Transverse colon (tissue), 4 donors: ENCODE data around the gene URGCP. TPM values are rescaled to one million over a fixed set of nuclear protein-coding genes. Genes with fewer than 3 reads are reported as not detected.

Experiments
- DNase-seq: peaks from one replicate; pipeline ENCODE4 v3.0.0-alpha.2; 2019
- H3K27ac ChIP-seq, 4 donors: fragments of 200-600 bp; sonication (generic); 2 replicates each; pipeline ENCODE4 v1.5.1; 2016 to 2018; ENCODE audit warnings: inconsistent platforms in 4 of 4
- H3K27me3 ChIP-seq: fragments of 200-600 bp; sonication (generic); 2 replicates; pipeline ENCODE4 v1.5.1; 2017; ENCODE audit warnings: inconsistent platforms
- H3K36me3 ChIP-seq, 4 donors: fragments of 200-600 bp; sonication (generic); 2 replicates each; pipeline ENCODE4 v1.5.1; 2017 to 2019; ENCODE audit warnings: inconsistent platforms in 4 of 4
- H3K4me1 ChIP-seq, 4 donors: fragments of 200-600 bp; sonication (generic); 2 replicates each; pipeline ENCODE4 v1.5.1; 2017 to 2020; ENCODE audit warnings: inconsistent platforms in 4 of 4
- H3K4me3 ChIP-seq, 4 donors: fragments of 200-600 bp; sonication (generic); 1 replicate in 1 of 4; 2 replicates in 3 of 4; pipeline versions ENCODE4 v1.5.1 to v1.6.1; 2017 to 2019; ENCODE audit warnings: inconsistent platforms in 4 of 4
- H3K9me3 ChIP-seq, 2 donors: fragments of 200-600 bp; sonication (generic); 2 replicates each; pipeline ENCODE4 v1.5.1; 2017 to 2019; ENCODE audit warnings: inconsistent platforms in 2 of 2
- EP300 ChIP-seq: sonication (generic); formaldehyde crosslinking; IDR thresholded peaks from one replicate; pipeline ENCODE4 v1.6.1; 2017; ENCODE audit warnings: antibody characterized with exemption, low read depth
- POLR2A ChIP-seq: fragments of 450-650 bp; IDR thresholded peaks from one replicate; pipeline ENCODE4 v1.6.1; 2016; ENCODE audit warnings: antibody characterized with exemption, mild to moderate bottlenecking, moderate library complexity
- POLR2AphosphoS5 ChIP-seq, 3 donors: sonication (generic); formaldehyde crosslinking; IDR thresholded peaks; one replicate each; pipeline ENCODE4 v1.6.1; 2016; ENCODE audit warnings: antibody characterized with exemption in 3 of 3
- WGBS, 2 donors: methylation state at CpG; one replicate each; pipeline ENCODE4 v1.1.5; 2018; ENCODE audit warnings: low coverage in 1 of 2; 5-methylcytosine and 5-hydroxymethylcytosine counted together
- in situ Hi-C, 4 donors: fragments of 200-750 bp; cut with MboI; loops; one replicate each; pipeline versions ENCODE4 v1.15.0 to v1.15.1; 2017; ENCODE audit warnings: low sequenced_read_pairs in 3 of 4, low pct_ligation_motif_present in 1 of 4, low pct_unique_long_range_greater_than_20kb in 1 of 4
- intact Hi-C: fragments of 100-400 bp; cut with DNase I; formaldehyde crosslinking; loops from one replicate; pipeline ENCODE4 v1.15.1; 2023; ENCODE audit warnings: low total_unique reads
- total RNA-seq, 4 donors: library from RNA; depleted of rRNA; stranded (reverse); fragments of >200 nt; gene quantifications; one replicate each; pipeline ENCODE4 v1.1.0, GENCODE V29; 2016
- TF ChIP-seq, protein P1 (sequence below), 5 experiments: fragments of 200-600 bp in 3 of 5; fragments of 450-650 bp in 2 of 5; sonication (generic) in 3 of 5; IDR thresholded peaks; 1 replicate in 2 of 5; 2 replicates in 3 of 5; pipeline ENCODE4 v1.5.1; 2016 to 2017; ENCODE audit warnings: antibody characterized with exemption in 5 of 5, inconsistent platforms in 3 of 5, mild to moderate bottlenecking in 2 of 5, moderate library complexity in 1 of 5

Gene URGCP
- total RNA-seq, 4 donors from 2014 or later, result 54.5 to 84.2 (median 58.2) TPM

DNA sequence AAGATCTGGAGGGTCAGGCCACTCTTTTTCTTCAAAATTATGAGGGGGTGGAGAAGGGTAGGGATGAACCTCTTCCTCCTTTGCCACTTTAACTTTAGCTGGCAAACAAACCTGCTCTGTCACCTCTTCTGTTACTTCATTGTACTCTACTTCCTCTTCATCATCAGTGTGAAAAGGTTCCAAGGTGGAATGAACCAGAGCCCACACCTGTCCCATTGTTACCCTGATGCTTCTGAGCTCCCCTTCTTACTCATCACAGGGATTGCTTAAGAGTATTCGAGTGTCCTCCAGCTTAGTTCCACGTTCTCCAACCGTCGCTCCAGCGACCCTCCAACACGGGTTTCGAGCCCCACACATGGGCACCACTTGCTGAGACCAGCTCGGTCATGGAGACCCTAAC lies 42.3 kb downstream of the URGCP start:
- 93 to 98% methylated on average over 8 of the region's 8 CpGs for WGBS, 2 donors
- in situ Hi-C loops (loop anchor here in 1 of 4 donors (25.0 kb wide), 1 partner anchor 927 kb away; the partner anchor contains the start of genes MRPL32 and PSMA2), intact Hi-C loops (no loop called here)
- peaks cover 0 to 9% (median 7%) of the 10 kb centered on the region in 4 donors for H3K4me1 ChIP-seq
- no peaks in the 10 kb centered on the region for H3K27me3 ChIP-seq
- TF ChIP-seq, protein P1, sequence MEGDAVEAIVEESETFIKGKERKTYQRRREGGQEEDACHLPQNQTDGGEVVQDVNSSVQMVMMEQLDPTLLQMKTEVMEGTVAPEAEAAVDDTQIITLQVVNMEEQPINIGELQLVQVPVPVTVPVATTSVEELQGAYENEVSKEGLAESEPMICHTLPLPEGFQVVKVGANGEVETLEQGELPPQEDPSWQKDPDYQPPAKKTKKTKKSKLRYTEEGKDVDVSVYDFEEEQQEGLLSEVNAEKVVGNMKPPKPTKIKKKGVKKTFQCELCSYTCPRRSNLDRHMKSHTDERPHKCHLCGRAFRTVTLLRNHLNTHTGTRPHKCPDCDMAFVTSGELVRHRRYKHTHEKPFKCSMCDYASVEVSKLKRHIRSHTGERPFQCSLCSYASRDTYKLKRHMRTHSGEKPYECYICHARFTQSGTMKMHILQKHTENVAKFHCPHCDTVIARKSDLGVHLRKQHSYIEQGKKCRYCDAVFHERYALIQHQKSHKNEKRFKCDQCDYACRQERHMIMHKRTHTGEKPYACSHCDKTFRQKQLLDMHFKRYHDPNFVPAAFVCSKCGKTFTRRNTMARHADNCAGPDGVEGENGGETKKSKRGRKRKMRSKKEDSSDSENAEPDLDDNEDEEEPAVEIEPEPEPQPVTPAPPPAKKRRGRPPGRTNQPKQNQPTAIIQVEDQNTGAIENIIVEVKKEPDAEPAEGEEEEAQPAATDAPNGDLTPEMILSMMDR (IDR thresholded peaks at IDR 0.05), result no peak
- TF ChIP-seq POLR2AphosphoS5 (IDR thresholded peaks at IDR 0.05), result no peak
- TF ChIP-seq EP300, result no peak
- no peak for TF ChIP-seq POLR2A
- DNase-seq, result no peak
- H3K36me3 ChIP-seq, result peaks cover 0 to 15% (median 5%) of the 10 kb centered on the region in 4 donors
- H3K4me3 ChIP-seq, result no peak overlapping the region
- no peaks in the 10 kb centered on the region for H3K9me3 ChIP-seq
- H3K27ac ChIP-seq, result no peak overlapping the region

DNA sequence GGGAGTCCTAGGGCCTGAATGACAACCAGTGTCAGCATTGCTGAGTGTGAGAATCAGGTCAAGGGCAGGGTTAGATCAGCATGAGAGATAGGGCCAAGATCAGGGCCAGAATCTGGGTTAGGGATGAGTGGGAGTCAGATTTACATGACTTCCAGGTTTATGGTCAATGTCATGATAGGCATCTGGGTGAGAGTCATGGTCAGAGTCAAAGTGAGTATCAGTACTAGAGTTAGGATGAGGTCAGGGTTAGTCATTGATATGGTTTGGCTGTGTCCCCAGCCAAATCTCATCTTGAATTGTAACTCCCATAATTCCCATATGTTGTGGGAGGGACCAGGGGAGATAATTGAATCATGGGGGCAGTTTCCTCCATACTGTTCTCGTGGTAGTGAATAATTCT lies 49.4 kb downstream of the URGCP start:
- intact Hi-C loops (no loop called here), in situ Hi-C loops (loop anchor here in 1 of 4 donors (25.0 kb wide), 1 partner anchor 920 kb away; the partner anchor contains the start of genes MRPL32 and PSMA2)
- DNase-seq, result no peak
- no peaks in the 10 kb centered on the region for H3K27me3 ChIP-seq
- H3K4me1 ChIP-seq, result no peaks in the 10 kb centered on the region
- no peak overlapping the region for H3K4me3 ChIP-seq
- no peak for TF ChIP-seq POLR2AphosphoS5 (IDR thresholded peaks at IDR 0.05)
- no peak for TF ChIP-seq EP300
- no peak for TF ChIP-seq POLR2A
- no peak overlapping the region for H3K27ac ChIP-seq
- no peaks in the 10 kb centered on the region for H3K36me3 ChIP-seq
- WGBS, 2 donors, result 87% methylated on average over 1 of the region's 1 CpG; no CpG with 5 or more reads in 1 of the 2 donors
- no peaks in the 10 kb centered on the region for H3K9me3 ChIP-seq

DNA sequence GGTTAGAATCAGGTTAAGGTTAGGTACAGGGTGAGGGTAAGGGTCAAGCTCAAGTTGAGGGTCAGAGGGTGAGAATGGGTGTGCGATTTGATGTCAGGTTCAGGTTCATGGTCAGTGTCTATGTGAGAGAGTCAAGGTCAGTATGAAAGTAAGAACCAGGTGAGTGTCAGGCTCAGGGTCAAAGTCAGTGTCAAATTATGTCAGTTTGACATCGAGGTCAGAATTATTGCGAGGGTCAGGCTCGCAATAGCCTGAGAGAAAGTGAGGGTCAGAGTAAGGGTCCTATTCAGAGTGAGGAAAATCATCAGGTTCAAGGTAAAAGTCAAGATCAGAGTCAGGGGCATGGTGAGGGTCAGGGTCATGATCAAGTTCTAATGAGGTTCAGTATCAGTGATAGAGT lies 50.1 kb downstream of the URGCP start:
- no peaks in the 10 kb centered on the region for H3K9me3 ChIP-seq
- intact Hi-C loops (no loop called here), in situ Hi-C loops (loop anchor here in 1 of 4 donors (25.0 kb wide), 1 partner anchor 919 kb away; the partner anchor contains the start of genes MRPL32 and PSMA2)
- no peaks in the 10 kb centered on the region for H3K4me1 ChIP-seq
- DNase-seq, result no peak
- TF ChIP-seq POLR2AphosphoS5 (IDR thresholded peaks at IDR 0.05), result no peak
- no peak for TF ChIP-seq EP300
- TF ChIP-seq POLR2A, result no peak
- TF ChIP-seq, protein P1 (IDR thresholded peaks at IDR 0.05), result no peak
- WGBS, 2 donors, result 90 to 100% methylated on average over 1 to 4 of the region's 4 CpGs
- H3K27me3 ChIP-seq, result no peaks in the 10 kb centered on the region
- no peak overlapping the region for H3K27ac ChIP-seq
- H3K36me3 ChIP-seq, result no peaks in the 10 kb centered on the region
- H3K4me3 ChIP-seq, result no peak overlapping the region

DNA sequence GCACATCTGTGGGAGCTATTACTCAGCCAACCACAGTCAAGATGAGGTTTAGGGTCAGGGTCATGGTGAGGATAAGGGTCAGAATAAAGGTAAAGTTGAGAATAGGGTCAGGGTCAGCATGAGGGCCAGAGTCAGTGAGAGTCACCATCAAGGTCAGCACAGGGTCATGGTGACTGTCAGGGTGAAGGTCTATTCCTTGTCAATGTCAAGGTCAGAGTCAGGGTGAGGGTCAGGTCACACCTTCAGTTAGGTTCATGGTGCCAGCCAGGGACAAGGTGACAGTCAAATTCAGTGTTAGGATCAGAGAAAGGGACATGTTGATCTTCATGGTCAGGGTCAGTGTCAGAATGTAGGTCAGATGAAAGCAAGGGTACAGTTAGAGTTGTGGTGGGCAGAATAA lies 51.2 kb downstream of the URGCP start:
- no peak overlapping the region for H3K4me3 ChIP-seq
- no peak for DNase-seq
- in situ Hi-C loops (loop anchor here in 1 of 4 donors (25.0 kb wide), 1 partner anchor 918 kb away; the partner anchor contains the start of genes MRPL32 and PSMA2), intact Hi-C loops (no loop called here)
- H3K4me1 ChIP-seq, result no peaks in the 10 kb centered on the region
- no peak overlapping the region for H3K27ac ChIP-seq
- no peaks in the 10 kb centered on the region for H3K9me3 ChIP-seq
- TF ChIP-seq EP300 (no peak), POLR2AphosphoS5 (IDR thresholded peaks at IDR 0.05) (no peak), POLR2A (no peak)
- TF ChIP-seq, protein P1 (IDR thresholded peaks at IDR 0.05), result no peak
- H3K36me3 ChIP-seq, result no peaks in the 10 kb centered on the region
- no peaks in the 10 kb centered on the region for H3K27me3 ChIP-seq

DNA sequence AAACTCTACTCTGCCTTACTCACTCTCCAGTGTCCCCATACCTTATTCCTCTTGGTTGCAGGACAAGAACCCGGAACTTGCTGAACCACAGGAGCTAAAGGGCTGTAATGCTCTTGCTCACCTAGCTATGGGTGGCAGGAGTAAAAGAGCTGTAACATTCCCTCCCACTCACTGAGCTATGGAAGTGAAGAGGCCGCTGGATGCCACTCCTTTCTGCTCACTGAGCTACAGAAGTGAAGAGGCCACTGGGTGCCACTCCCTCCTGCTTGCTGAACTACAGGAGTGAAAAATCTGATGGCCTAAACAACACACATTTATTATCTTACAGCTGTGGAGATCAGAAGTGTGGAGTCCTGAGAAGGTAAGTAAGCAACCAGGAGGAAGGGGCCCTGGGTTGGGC lies 54.6 kb downstream of the URGCP start:
- TF ChIP-seq EP300, result no peak
- TF ChIP-seq, protein P1 (IDR thresholded peaks at IDR 0.05), result no peak
- TF ChIP-seq POLR2A, result no peak
- TF ChIP-seq POLR2AphosphoS5 (IDR thresholded peaks at IDR 0.05), result no peak
- H3K36me3 ChIP-seq, result no peaks in the 10 kb centered on the region
- H3K27ac ChIP-seq, result no peak overlapping the region
- 83% methylated on average over 2 of the region's 2 CpGs; no CpG with 5 or more reads in 1 of the 2 donors for WGBS, 2 donors
- H3K27me3 ChIP-seq, result no peaks in the 10 kb centered on the region
- in situ Hi-C loops, result loop anchor here in 1 of 4 donors (25.0 kb wide), 1 partner anchor 915 kb away; the partner anchor contains the start of genes MRPL32 and PSMA2
- no peaks in the 10 kb centered on the region for H3K9me3 ChIP-seq
- no peak for DNase-seq
- H3K4me1 ChIP-seq, result no peaks in the 10 kb centered on the region
- H3K4me3 ChIP-seq, result no peak overlapping the region
- intact Hi-C loops, result no loop called here
